PC-9 (cell line): Measurements from ENCODE around the gene GSTO2. TPM values are rescaled to one million over a fixed set of nuclear protein-coding genes. Genes with fewer than 3 reads are reported as not detected.

Experiments used
- BruUV-seq: library from RNA; stranded (reverse); fragments of 400-500 nt; replicated peaks from 2 replicates; lab custom pipeline; 2021; lab: Mats Ljungman, UMichigan
- CTCF ChIA-PET: fragments of 300-600 bp; sonication (Branson Sonifier 250); formaldehyde crosslinking; loops from one replicate; lab custom pipeline; 2022; ENCODE audit warnings: antibody characterized with exemption; lab: Charles Lee
- POLR2A ChIA-PET: fragments of 300-600 bp; sonication (Branson Sonifier 250); formaldehyde crosslinking; loops from one replicate; lab custom pipeline; 2022; ENCODE audit warnings: antibody characterized with exemption; ENCODE audit not compliant: unreplicated experiment; lab: Charles Lee
- DNase-seq, 2 experiments: peaks; one replicate each; pipeline versions ENCODE4 v3.0.0 to v3.0.0-alpha.2; 2015 to 2022; ENCODE audit warnings: mixed read lengths in 1 of 2
- H2AFZ ChIP-seq: fragments of 200-600 bp; sonication (generic); 2 replicates; pipeline ENCODE4 v1.8.1; 2017; ENCODE audit warnings: antibody characterized with exemption
- H3F3A ChIP-seq: fragments of 200-600 bp; sonication (generic); 2 replicates; pipeline ENCODE4 v1.8.1; 2017; ENCODE audit warnings: antibody characterized with exemption, mild to moderate bottlenecking, low read depth; ENCODE audit not compliant: insufficient read depth
- H3K27ac ChIP-seq: fragments of 200-600 bp; sonication (generic); 2 replicates; pipeline ENCODE4 v1.6.1; 2016; ENCODE audit warnings: mixed run types
- H3K27me3 ChIP-seq: fragments of 200-600 bp; sonication (generic); 2 replicates; pipeline ENCODE4 v1.6.1; 2016; ENCODE audit warnings: low read depth, mixed run types; ENCODE audit not compliant: insufficient read depth
- H3K36me3 ChIP-seq: fragments of 200-600 bp; sonication (generic); 2 replicates; pipeline ENCODE4 v1.6.1; 2016; ENCODE audit warnings: low read depth, mixed run types
- H3K4me1 ChIP-seq: fragments of 200-600 bp; sonication (generic); replicated peaks from 2 replicates; pipeline ENCODE4 v1.6.1; 2016; ENCODE audit warnings: mixed run types; ENCODE audit not compliant: insufficient read depth
- H3K4me2 ChIP-seq: fragments of 200-600 bp; sonication (generic); 2 replicates; pipeline ENCODE4 v1.6.1; 2017; ENCODE audit warnings: mixed run types
- H3K4me3 ChIP-seq: fragments of 200-600 bp; sonication (generic); 2 replicates; pipeline ENCODE4 v1.6.1; 2016; ENCODE audit warnings: mixed run types
- H3K79me2 ChIP-seq: fragments of 200-600 bp; sonication (generic); 2 replicates; pipeline ENCODE4 v1.6.1; 2017; ENCODE audit warnings: low read depth, mixed run types
- H3K9me2 ChIP-seq: fragments of 200-600 bp; sonication (generic); 2 replicates; pipeline ENCODE4 v1.8.1; 2017; ENCODE audit warnings: mild to moderate bottlenecking; ENCODE audit not compliant: insufficient read depth
- H3K9me3 ChIP-seq: fragments of 200-600 bp; sonication (generic); 2 replicates; pipeline ENCODE4 v1.8.1; 2016; ENCODE audit warnings: low read depth; ENCODE audit not compliant: insufficient read depth
- H4K20me1 ChIP-seq: fragments of 200-600 bp; sonication (generic); 2 replicates; pipeline ENCODE4 v1.8.1; 2017; ENCODE audit not compliant: insufficient read depth
- EZH2 ChIP-seq: fragments of 200-600 bp; sonication (generic); IDR thresholded peaks from 2 replicates; pipeline ENCODE4 v1.8.0; 2017; ENCODE audit warnings: antibody characterized with exemption, low read depth
- intact Hi-C: fragments of 100-400 bp; cut with micrococcal nuclease; formaldehyde crosslinking; loops from one replicate; pipeline ENCODE4 v1.10.0; 2022; ENCODE audit not compliant: unreplicated experiment
- total RNA-seq: library from RNA; stranded (reverse); gene quantifications from 2 replicates; pipeline ENCODE4 v1.2.3, GENCODE V29; 2021
- TF ChIP-seq, protein P1 (sequence below): fragments of 200-600 bp; sonication (generic); conservative IDR thresholded peaks from 2 replicates; pipeline ENCODE4 v1.6.1; 2017; ENCODE audit warnings: mixed run types, antibody characterized with exemption, mild to moderate bottlenecking, moderate library complexity

Gene GSTO2
- total RNA-seq, 1 experiment from 2014 or later = 3.3 TPM

DNA sequence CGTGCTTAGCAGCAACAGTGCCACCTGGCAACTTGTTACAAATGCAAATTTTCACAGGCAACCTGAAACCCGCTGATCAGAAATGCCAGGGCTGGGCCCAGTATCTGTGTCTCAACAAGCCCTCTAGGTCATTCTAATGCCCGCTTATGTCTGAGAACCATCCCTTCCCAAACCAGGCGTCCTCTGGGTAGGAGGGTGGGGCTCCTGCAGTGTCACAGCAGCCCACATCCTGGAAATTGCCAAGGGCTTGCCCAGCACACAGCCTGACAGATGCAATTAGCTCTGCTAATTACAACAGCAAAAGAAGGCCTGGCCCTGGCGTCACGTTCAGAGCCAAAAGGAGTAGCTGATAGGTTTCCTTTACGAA lies 53.4 kb downstream of the GSTO2 start:
- Histone ChIP-seq H3K36me3 (no peaks in the 10 kb centered on the region), H3K9me2 (no peaks in the 10 kb centered on the region), H3K4me2 (no peak overlapping the region), H4K20me1 (no peaks in the 10 kb centered on the region), H3K27ac (no peak overlapping the region), H3K27me3 (no peaks in the 10 kb centered on the region), H3F3A (no peaks in the 10 kb centered on the region), H3K9me3 (no peaks in the 10 kb centered on the region), H3K4me1 (peaks cover 11% of the 10 kb centered on the region), H3K79me2 (peaks cover 80% of the 10 kb centered on the region), H2AFZ (no peak overlapping the region), H3K4me3 (no peak overlapping the region)
- ChIA-PET CTCF (no interaction called here), POLR2A (no interaction called here)
- no TSS peak for BruUV-seq
- no peak for DNase-seq
- intact Hi-C loops = no loop called here
- TF ChIP-seq, protein P1, sequence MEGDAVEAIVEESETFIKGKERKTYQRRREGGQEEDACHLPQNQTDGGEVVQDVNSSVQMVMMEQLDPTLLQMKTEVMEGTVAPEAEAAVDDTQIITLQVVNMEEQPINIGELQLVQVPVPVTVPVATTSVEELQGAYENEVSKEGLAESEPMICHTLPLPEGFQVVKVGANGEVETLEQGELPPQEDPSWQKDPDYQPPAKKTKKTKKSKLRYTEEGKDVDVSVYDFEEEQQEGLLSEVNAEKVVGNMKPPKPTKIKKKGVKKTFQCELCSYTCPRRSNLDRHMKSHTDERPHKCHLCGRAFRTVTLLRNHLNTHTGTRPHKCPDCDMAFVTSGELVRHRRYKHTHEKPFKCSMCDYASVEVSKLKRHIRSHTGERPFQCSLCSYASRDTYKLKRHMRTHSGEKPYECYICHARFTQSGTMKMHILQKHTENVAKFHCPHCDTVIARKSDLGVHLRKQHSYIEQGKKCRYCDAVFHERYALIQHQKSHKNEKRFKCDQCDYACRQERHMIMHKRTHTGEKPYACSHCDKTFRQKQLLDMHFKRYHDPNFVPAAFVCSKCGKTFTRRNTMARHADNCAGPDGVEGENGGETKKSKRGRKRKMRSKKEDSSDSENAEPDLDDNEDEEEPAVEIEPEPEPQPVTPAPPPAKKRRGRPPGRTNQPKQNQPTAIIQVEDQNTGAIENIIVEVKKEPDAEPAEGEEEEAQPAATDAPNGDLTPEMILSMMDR = no peak
- TF ChIP-seq EZH2 = no peak

GRCh38 chr10:104323085-104323484 lies 54.1 kb downstream of the GSTO2 start:
- no peak overlapping the region for H2AFZ ChIP-seq
- H3K4me1 ChIP-seq = peaks cover 14% of the 10 kb centered on the region
- H3K36me3 ChIP-seq = no peaks in the 10 kb centered on the region
- H3K4me3 ChIP-seq = no peak overlapping the region
- no peaks in the 10 kb centered on the region for H3K9me3 ChIP-seq
- 0 out of 2 replicates have a peak, but pooled peaks cover under 1% of the 10 kb centered on the region for H3F3A ChIP-seq
- peaks cover 84% of the 10 kb centered on the region for H3K79me2 ChIP-seq
- H4K20me1 ChIP-seq = no peaks in the 10 kb centered on the region
- H3K27ac ChIP-seq = no peak overlapping the region
- no peaks in the 10 kb centered on the region for H3K9me2 ChIP-seq
- no peaks in the 10 kb centered on the region for H3K27me3 ChIP-seq
- BruUV-seq = no TSS peak
- no peak overlapping the region for H3K4me2 ChIP-seq
- CTCF ChIA-PET = no interaction called here
- DNase-seq = no peak
- TF ChIP-seq, protein P1 = no peak
- no peak for TF ChIP-seq EZH2
- intact Hi-C loops = no loop called here
- POLR2A ChIA-PET = no interaction called here

- BruUV-seq = no TSS peak
- H3K9me2 ChIP-seq = no peaks in the 10 kb centered on the region
- H2AFZ ChIP-seq = no peak overlapping the region
- H3K4me1 ChIP-seq = peaks cover 18% of the 10 kb centered on the region
- DNase-seq = no peak
- H3K36me3 ChIP-seq = no peaks in the 10 kb centered on the region
- H3K4me2 ChIP-seq = no peak overlapping the region
- peaks cover 8% of the 10 kb centered on the region for H3F3A ChIP-seq
- H4K20me1 ChIP-seq = no peaks in the 10 kb centered on the region
- intact Hi-C loops = no loop called here
- H3K9me3 ChIP-seq = no peaks in the 10 kb centered on the region
- H3K79me2 ChIP-seq = peaks cover 91% of the 10 kb centered on the region
- H3K27ac ChIP-seq = no peak overlapping the region
- CTCF ChIA-PET = no interaction called here
- TF ChIP-seq EZH2 = no peak
- TF ChIP-seq, protein P1 = no peak
- no peak overlapping the region for H3K4me3 ChIP-seq
- H3K27me3 ChIP-seq = no peaks in the 10 kb centered on the region
- POLR2A ChIA-PET = no interaction called here
These were observed 54.8 kb downstream of the GSTO2 start for GRCh38 chr10:104323760-104324201.
